ENCODE measurements around the gene ATP6V1E1.

ATP6V1E1 gene

GRCh38 chr22:17549183-17549582 lies 79.4 kb downstream of the ATP6V1E1 start:
- no peak for FAIRE-seq

GRCh38 chr22:17548756-17549035 lies 79.9 kb downstream of the ATP6V1E1 start:
- no peak for DNase-seq (ENCODE audit: insufficient read length, low spot score)
- FAIRE-seq, result no peak

More at GRCh38 chr22:17549183-17549582, 79.4 kb downstream of the ATP6V1E1 start:
- no peak for DNase-seq (ENCODE audit: insufficient read length, low spot score)

GRCh38 chr22:17548010-17548755 lies 80.4 kb downstream of the ATP6V1E1 start:
- DNase-seq (ENCODE audit: insufficient read length, low spot score) (no peak), FAIRE-seq (no peak)

GRCh38 chr22:17542452-17542851 lies 86.1 kb downstream of the ATP6V1E1 start:
- no peak for DNase-seq (ENCODE audit: insufficient read length, low spot score)
- FAIRE-seq, result no peak

Measured in GM19239 (cell line).